H9 (cell line): Measurements from ENCODE around the gene TPCN2. TPM values are rescaled to one million over a fixed set of nuclear protein-coding genes. Genes with fewer than 3 reads are reported as not detected.

Source experiments
- DNase-seq: peaks from one replicate; pipeline ENCODE4 v3.0.0-alpha.2; 2017
- H2AFZ ChIP-seq: one replicate; pipeline ENCODE4 v1.6.1; 2013; ENCODE audit warnings: mild to moderate bottlenecking, low read length, control low read depth, moderate library complexity
- H2AK5ac ChIP-seq: 2 replicates; pipeline ENCODE4 v1.6.1; 2013; ENCODE audit warnings: low read length, control low read depth, mixed read lengths; ENCODE audit not compliant: insufficient read length
- H2BK120ac ChIP-seq: one replicate; pipeline ENCODE4 v1.6.1; 2013; ENCODE audit warnings: low read depth, mild to moderate bottlenecking, low read length, control low read depth, inconsistent platforms; ENCODE audit not compliant: poor library complexity, severe bottlenecking
- H2BK12ac ChIP-seq: 2 replicates; pipeline ENCODE4 v1.6.1; 2013; ENCODE audit warnings: low read length, control low read depth, mixed read lengths, low read depth; ENCODE audit not compliant: insufficient read length
- H2BK15ac ChIP-seq: 2 replicates; pipeline ENCODE4 v1.6.1; 2013; ENCODE audit warnings: low read depth, low read length, control low read depth
- H2BK20ac ChIP-seq: one replicate; pipeline ENCODE4 v1.6.1; 2013; ENCODE audit warnings: low read depth, mild to moderate bottlenecking, low read length, control low read depth, inconsistent platforms; ENCODE audit not compliant: poor library complexity, severe bottlenecking
- H2BK5ac ChIP-seq: 2 replicates; pipeline ENCODE4 v1.6.1; 2013; ENCODE audit warnings: low read length, control low read depth, mixed read lengths; ENCODE audit not compliant: insufficient read length
- H3K14ac ChIP-seq: 2 replicates; pipeline ENCODE4 v1.6.1; 2013; ENCODE audit warnings: low read length, control low read depth; ENCODE audit not compliant: insufficient read depth
- H3K18ac ChIP-seq: 2 replicates; pipeline ENCODE4 v1.6.1; 2013; ENCODE audit warnings: low read depth, mild to moderate bottlenecking, mixed read lengths, low read length, control low read depth; ENCODE audit not compliant: insufficient read length
- H3K23ac ChIP-seq: 2 replicates; pipeline ENCODE4 v1.6.1; 2013; ENCODE audit warnings: low read length, control low read depth, mixed read lengths, low read depth; ENCODE audit not compliant: insufficient read length
- H3K23me2 ChIP-seq: 2 replicates; pipeline ENCODE4 v1.6.1; 2013; ENCODE audit warnings: low read depth, mild to moderate bottlenecking, mixed read lengths, low read length, control low read depth; ENCODE audit not compliant: insufficient read length, poor library complexity, severe bottlenecking
- H3K27ac ChIP-seq: 2 replicates; pipeline ENCODE4 v1.5.1; 2013; ENCODE audit warnings: low read length, control low read depth, mixed read lengths, low read depth; ENCODE audit not compliant: insufficient read length
- H3K27me3 ChIP-seq: 2 replicates; pipeline ENCODE4 v1.6.1; 2013; ENCODE audit warnings: low read length, control low read depth, inconsistent platforms; ENCODE audit not compliant: insufficient read depth
- H3K4ac ChIP-seq: 2 replicates; pipeline ENCODE4 v1.6.1; 2013; ENCODE audit warnings: low read depth, mild to moderate bottlenecking, control low read depth, inconsistent platforms, low read length, moderate library complexity
- H3K4me1 ChIP-seq: 2 replicates; pipeline ENCODE4 v1.6.1; 2013; ENCODE audit warnings: low read length, control low read depth, inconsistent platforms; ENCODE audit not compliant: insufficient read depth
- H3K4me2 ChIP-seq: 2 replicates; pipeline ENCODE4 v1.6.1; 2013; ENCODE audit warnings: low read length, control low read depth, mixed read lengths; ENCODE audit not compliant: insufficient read length, insufficient read depth
- H3K56ac ChIP-seq: 2 replicates; pipeline ENCODE4 v1.6.1; 2013; ENCODE audit warnings: low read depth, mild to moderate bottlenecking, mixed read lengths, low read length, control low read depth; ENCODE audit not compliant: insufficient read length
- H3K79me1 ChIP-seq: 2 replicates; pipeline ENCODE4 v1.6.1; 2013; ENCODE audit warnings: low read depth, mild to moderate bottlenecking, moderate library complexity, low read length, control low read depth, inconsistent platforms; ENCODE audit not compliant: insufficient read depth, poor library complexity, severe bottlenecking
- H3K79me2 ChIP-seq: 2 replicates; pipeline ENCODE4 v1.6.1; 2013; ENCODE audit warnings: low read length, control low read depth, inconsistent platforms; ENCODE audit not compliant: insufficient read depth
- H3K9ac ChIP-seq: 2 replicates; pipeline ENCODE4 v1.6.1; 2013; ENCODE audit warnings: low read length, control low read depth, mixed read lengths; ENCODE audit not compliant: insufficient read length; ENCODE audit errors: extremely low read depth
- H3K9me3 ChIP-seq: one replicate; pipeline ENCODE4 v1.6.1; 2013; ENCODE audit warnings: low read depth, low read length, inconsistent platforms; ENCODE audit not compliant: control insufficient read depth
- H3T11ph ChIP-seq: one replicate; pipeline ENCODE4 v1.6.1; 2013; ENCODE audit warnings: mild to moderate bottlenecking, low read length, control low read depth, inconsistent platforms
- H4K20me1 ChIP-seq: one replicate; pipeline ENCODE4 v1.6.1; 2013; ENCODE audit not compliant: control insufficient read depth, insufficient read length, insufficient read depth
- H4K5ac ChIP-seq: 2 replicates; pipeline ENCODE4 v1.6.1; 2013; ENCODE audit warnings: low read depth, mild to moderate bottlenecking, mixed read lengths, low read length, control low read depth; ENCODE audit not compliant: insufficient read length
- H4K8ac ChIP-seq: replicated peaks from 2 replicates; pipeline ENCODE4 v1.6.1; 2013; ENCODE audit warnings: low read length, control low read depth, mixed read lengths, low read depth; ENCODE audit not compliant: insufficient read length
- H4K91ac ChIP-seq: 2 replicates; pipeline ENCODE4 v1.6.1; 2013; ENCODE audit warnings: low read depth, mild to moderate bottlenecking, moderate library complexity, mixed read lengths, low read length, control low read depth; ENCODE audit not compliant: insufficient read length
- H3K27ac Mint-ChIP-seq, 3 experiments: 2 replicates in 2 of 3; 3 replicates in 1 of 3; pipeline ENCODE4 v1.8.0; 2020 to 2021; ENCODE audit warnings: mixed read lengths in 3 of 3, mild to moderate bottlenecking in 1 of 3, moderate library complexity in 1 of 3
- H3K27me3 Mint-ChIP-seq: 2 replicates; pipeline ENCODE4 v1.8.0; 2021; ENCODE audit warnings: low read depth, mild to moderate bottlenecking, moderate library complexity, mixed read lengths
- H3K36me3 Mint-ChIP-seq, 3 experiments: 2 replicates in 2 of 3; 3 replicates in 1 of 3; pipeline ENCODE4 v1.8.0; 2020 to 2021; ENCODE audit warnings: low read depth in 3 of 3, mixed read lengths in 3 of 3; ENCODE audit not compliant: insufficient read depth in 1 of 3
- H3K4me1 Mint-ChIP-seq, 2 experiments: 2 replicates each; pipeline ENCODE4 v1.8.0; 2020; ENCODE audit warnings: mixed read lengths in 2 of 2
- H3K4me3 Mint-ChIP-seq, 2 experiments: 2 replicates in 1 of 2; 3 replicates in 1 of 2; pipeline ENCODE4 v1.8.0; 2020 to 2021; ENCODE audit warnings: mild to moderate bottlenecking in 2 of 2, mixed read lengths in 2 of 2, moderate library complexity in 1 of 2
- H3K9me3 Mint-ChIP-seq, 2 experiments: 2 replicates in 1 of 2; 3 replicates in 1 of 2; pipeline ENCODE4 v1.8.0; 2020; ENCODE audit warnings: mild to moderate bottlenecking in 2 of 2, mixed read lengths in 2 of 2, moderate library complexity in 1 of 2
- WGBS: extraction: QIAGEN DNeasy Blood & Tissue Kit; methylation state at CpG from one replicate; pipeline ENCODE4 v1.1.7; 2013; ENCODE audit warnings: missing lambda C conversion rate, low lambda C conversion rate, mixed read lengths; ENCODE audit not compliant: insufficient read length; ENCODE audit errors: extremely low coverage; 5-methylcytosine and 5-hydroxymethylcytosine counted together
- total RNA-seq: library from RNA; stranded (reverse); gene quantifications from 2 replicates; pipeline ENCODE4 v1.2.1, GENCODE V29; 2021
- TF ChIP-seq, protein P1 (sequence below): fragments of 200-600 bp; sonication (generic); conservative IDR thresholded peaks from 3 replicates; pipeline ENCODE4 v1.8.0; 2021; ENCODE audit warnings: antibody characterized with exemption, mild to moderate bottlenecking

The TPCN2 gene
- total RNA-seq, 1 experiment from 2014 or later: 16.8 TPM

DNA sequence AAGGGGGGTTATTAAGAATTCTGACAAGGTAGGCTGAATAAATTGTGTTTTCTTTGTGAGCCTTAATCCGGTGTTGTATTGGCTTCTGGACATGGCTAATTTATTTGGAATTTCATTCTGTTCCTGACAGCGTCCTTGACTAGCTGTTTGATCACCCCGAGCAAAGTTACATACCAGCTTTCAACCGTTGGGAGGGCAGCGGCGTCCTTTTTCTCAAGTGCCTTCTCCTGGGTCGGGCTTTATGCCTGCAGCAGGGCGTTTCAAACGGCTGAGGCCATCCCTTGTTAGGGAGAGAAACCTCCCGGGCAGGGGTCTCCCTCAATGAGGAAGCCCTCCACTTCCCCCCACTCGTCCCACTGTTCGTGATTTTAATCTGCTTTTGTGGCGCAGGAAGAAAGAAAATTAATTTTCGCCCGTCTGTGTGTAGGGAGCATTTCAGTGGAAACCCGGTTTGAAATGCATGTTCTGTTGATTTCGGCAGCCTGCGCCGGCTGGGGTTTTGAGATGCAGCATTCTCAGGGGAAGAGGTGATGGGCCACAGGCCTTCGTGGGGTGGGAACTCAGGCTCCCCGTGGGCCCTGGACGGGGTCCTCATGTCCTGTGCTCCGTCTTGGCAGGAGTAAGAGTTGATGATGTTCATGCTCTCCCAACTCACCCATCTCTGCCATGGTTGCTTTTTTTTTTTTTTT, 104.1 kb downstream of the TPCN2 start:
- DNase-seq: no peak
- H2AFZ ChIP-seq: no peak overlapping the region
- H3K4me1 Mint-ChIP-seq: peaks cover 26 to 33% of the 10 kb centered on the region in 2 experiments

More for the DNA sequence above, 104.1 kb downstream of the TPCN2 start:
- Histone ChIP-seq H3T11ph (no peak overlapping the region), H3K79me1 (no peaks in the 10 kb centered on the region), H3K4me1 (no peaks in the 10 kb centered on the region; the same call in 1 of the 2 replicates), H2BK12ac (no peak overlapping the region), H2BK20ac (no peak overlapping the region), H3K4me2 (no peak overlapping the region), H4K20me1 (no peaks in the 10 kb centered on the region), H3K23ac (no peak overlapping the region), H2BK15ac (no peak overlapping the region), H2BK120ac (no peak overlapping the region), H3K27ac (no peak overlapping the region), H2BK5ac (no peak overlapping the region), H3K9me3 (no peaks in the 10 kb centered on the region), H3K4ac (no peak overlapping the region), H3K27me3 (no peaks in the 10 kb centered on the region), H3K79me2 (no peaks in the 10 kb centered on the region), H3K18ac (no peak overlapping the region), H3K23me2 (no peaks in the 10 kb centered on the region), H4K91ac (no peak overlapping the region), H4K5ac (no peak overlapping the region), H2AK5ac (no peak overlapping the region), H3K14ac (no peak overlapping the region), H3K9ac (no peak overlapping the region), H3K56ac (no peak overlapping the region), H4K8ac (no peak overlapping the region)
- peaks cover 11% of the 10 kb centered on the region for H3K27me3 Mint-ChIP-seq
- H3K9me3 Mint-ChIP-seq: peaks cover 14% of the 10 kb centered on the region in 2 experiments
- TF ChIP-seq, protein P1, sequence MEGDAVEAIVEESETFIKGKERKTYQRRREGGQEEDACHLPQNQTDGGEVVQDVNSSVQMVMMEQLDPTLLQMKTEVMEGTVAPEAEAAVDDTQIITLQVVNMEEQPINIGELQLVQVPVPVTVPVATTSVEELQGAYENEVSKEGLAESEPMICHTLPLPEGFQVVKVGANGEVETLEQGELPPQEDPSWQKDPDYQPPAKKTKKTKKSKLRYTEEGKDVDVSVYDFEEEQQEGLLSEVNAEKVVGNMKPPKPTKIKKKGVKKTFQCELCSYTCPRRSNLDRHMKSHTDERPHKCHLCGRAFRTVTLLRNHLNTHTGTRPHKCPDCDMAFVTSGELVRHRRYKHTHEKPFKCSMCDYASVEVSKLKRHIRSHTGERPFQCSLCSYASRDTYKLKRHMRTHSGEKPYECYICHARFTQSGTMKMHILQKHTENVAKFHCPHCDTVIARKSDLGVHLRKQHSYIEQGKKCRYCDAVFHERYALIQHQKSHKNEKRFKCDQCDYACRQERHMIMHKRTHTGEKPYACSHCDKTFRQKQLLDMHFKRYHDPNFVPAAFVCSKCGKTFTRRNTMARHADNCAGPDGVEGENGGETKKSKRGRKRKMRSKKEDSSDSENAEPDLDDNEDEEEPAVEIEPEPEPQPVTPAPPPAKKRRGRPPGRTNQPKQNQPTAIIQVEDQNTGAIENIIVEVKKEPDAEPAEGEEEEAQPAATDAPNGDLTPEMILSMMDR: no peak
- WGBS: no CpG with 5 or more reads among the region's 23 CpGs
- H3K4me3 Mint-ChIP-seq: no peak overlapping the region; a peak in 1 of 5 replicates
- H3K27ac Mint-ChIP-seq: peak overlapping the region in 1 of 3 experiments; percentile 91; a peak in 1 of 7 replicates
- H3K36me3 Mint-ChIP-seq: peaks cover 3 to 19% (median 9%) of the 10 kb centered on the region in 3 experiments; a peak in 6 of 7 replicates
